Stimulated activated CD8-positive, alpha-beta memory T cell treated with anti-CD3 and anti-CD28 coated beads, Interleukin-2, amount 100 ng/mL, for 48 hours (primary cell): ENCODE results near the gene CRY2.

Source experiments
- DNase-seq, 2 donors: peaks; one replicate each; pipeline ENCODE4 v3.0.0-alpha.2; 2020; ENCODE audit warnings: low read depth in 2 of 2

CRY2 gene

DNA sequence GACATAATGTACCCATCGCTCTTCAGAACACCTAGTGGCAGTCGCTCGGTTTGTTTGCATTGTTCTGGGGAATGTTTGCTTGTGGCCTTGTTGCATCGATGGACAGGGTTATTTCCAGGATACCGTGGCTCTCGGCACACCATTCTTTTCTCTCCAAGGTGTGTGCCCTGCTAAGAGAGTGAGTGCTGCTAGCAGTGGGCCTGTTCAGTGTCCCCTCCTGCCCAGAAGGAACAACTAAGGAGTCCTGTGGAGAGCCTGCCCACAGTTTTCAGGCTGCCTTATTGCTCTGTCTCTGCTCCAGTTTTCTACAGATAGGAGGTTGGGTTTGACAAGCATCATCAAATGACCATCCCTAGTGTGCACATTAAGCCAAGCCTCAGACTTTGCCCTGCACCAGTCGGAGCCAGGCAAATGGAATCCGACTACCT lies 1.4 kb downstream of the CRY2 start:
- no peak for DNase-seq

DNA sequence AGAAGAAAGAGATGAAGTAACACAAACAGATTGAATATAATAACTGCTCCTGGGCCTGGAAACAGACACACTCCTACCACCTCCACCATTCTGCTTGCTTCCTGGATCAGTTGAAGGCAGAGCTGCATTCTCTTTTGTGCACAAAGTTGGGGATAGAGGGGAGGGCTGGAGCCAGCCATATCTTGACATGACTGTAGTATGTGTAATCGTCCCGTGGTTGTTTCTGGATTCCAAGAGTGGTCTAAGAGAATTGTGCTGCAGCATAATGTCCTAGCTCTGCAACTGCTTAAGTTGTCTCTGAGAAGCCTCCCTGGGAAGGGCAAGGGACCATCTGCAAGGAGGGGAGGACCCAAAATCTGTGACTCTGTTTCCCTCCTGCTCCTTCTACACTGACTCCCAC lies 3.2 kb downstream of the CRY2 start:
- no peak for DNase-seq

DNA sequence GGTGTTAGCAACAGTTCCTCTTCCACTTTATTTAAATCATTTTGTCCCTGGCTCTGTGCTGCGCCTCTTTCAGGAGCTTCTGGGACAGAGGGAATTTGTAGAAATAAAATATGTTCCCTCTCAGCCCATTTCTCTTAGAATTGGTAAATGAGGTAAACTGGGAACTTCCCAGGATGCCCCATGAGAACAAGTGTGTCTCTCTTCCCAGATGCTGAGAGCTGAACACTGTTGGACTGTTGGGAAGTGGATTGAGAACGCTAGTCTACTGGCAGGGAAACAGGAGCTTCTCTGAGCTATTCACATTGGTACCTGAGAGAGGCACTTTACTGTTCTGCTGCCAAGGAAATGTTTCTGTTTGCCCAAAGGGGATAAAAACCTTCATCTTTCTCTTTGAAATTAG lies 4.0 kb downstream of the CRY2 start:
- no peak for DNase-seq

DNA sequence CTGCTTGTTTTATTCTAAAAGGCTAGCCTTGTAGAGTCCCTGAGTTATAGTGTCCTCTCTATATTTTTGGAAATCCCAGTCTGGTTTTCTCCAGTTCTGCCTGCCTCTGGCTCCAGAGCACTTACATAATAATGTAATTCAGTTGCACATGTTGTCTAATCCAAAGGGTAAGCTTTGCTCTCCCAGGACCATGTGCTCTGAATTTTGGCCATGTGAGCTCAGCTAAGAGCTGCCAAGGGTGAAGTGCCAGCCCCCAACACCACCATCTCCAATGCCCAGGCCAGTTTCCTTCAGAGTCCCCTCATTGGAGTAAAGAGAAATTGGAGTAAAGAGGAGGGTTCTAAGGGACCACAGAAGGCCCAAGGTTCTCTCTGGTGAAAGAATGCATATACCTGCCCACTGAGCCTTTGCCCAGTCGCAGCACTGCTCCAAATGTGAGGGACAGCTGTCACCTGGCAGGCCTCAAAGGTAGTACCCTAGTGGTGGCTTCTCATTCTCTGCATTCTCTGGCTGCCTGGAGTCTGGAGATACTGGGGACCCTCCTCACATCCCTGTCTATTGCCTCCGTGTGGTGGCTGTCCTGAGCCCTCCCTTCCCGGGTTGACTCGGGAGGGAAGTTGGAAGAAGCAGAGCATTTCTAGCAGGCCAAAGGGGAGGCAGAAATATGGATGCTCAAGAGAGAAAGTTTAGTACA lies 4.9 kb downstream of the CRY2 start:
- DNase-seq = no peak

DNA sequence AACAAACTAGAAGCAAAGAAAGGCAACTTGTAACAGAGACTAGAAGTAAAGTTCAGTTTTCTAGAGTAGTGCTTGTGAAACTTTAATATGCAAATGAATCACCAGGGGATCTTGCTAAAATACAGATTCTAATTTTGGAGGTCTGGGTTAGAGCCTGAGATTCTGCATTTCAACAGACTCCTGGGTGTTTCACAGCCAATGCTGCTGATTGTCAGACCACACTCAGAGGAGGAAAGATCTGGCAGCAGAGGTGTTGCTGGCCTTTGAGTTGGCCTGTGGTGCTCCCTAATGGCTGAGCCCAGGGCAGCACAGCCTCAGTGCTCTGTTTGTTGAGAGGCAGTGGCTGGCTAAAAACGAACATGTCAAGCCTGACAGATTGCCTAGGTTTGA lies 5.4 kb downstream of the CRY2 start:
- no peak for DNase-seq

DNA sequence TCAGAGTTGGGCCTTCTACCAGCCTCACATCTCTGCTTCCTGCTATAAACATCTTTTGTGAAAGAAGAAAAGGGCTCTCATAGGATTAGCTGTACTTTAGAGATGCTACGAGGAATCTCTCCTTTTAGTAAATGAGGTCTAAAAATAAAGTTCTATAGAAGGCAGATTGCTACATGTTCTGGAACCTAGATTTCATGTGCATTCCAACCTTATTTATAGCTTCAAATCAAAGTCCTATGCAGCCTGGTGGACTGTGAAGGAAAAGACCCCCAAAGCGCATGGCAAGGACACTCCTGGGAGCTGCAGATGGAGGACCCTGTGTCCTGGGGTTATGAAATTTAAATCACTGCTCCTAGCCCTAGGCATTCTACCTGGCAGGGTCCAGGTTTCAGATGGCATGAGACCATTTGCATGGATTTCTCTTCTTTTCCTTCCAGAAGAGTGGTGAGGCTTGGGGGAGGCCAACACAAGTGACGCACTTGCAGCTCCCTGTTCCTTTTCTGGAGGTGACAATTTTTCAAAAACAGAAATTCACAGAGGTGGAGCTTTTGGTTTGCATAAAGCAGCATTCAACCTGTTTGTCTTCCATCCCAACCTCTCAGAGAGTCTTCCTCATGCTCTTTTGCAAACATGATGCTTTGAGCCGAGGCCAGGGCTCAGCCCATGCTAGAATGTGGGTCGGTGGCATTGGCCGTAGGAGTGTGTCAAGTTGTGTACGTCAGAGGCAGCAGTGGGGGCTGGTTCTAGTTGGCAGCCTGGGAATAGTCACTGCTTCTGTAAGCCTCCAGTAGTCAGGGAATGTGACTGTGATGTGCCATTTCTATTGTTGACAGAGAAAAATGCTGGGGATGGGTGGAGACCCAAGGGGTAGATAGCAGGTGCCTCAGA lies 6.3 kb downstream of the CRY2 start:
- DNase-seq = no peak

DNA sequence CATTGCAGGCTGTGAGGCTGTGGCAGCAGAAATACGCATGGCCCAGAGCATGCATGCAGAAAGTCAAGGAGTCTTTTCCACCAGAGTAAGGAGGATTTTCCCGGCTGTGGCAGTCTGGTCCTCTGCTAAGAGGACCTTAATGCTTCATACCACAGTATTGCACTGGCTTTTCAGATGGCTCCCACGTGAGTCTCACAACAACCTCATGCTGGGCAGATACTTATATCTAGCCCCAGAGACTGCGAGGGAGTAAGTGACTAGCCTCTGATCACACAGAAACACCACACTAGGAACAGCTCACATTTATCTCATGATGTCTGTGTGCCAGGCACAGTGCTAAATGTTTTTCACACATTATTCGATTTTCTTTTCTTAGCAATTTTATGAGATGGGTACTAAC lies 8.0 kb downstream of the CRY2 start:
- DNase-seq = no peak

DNA sequence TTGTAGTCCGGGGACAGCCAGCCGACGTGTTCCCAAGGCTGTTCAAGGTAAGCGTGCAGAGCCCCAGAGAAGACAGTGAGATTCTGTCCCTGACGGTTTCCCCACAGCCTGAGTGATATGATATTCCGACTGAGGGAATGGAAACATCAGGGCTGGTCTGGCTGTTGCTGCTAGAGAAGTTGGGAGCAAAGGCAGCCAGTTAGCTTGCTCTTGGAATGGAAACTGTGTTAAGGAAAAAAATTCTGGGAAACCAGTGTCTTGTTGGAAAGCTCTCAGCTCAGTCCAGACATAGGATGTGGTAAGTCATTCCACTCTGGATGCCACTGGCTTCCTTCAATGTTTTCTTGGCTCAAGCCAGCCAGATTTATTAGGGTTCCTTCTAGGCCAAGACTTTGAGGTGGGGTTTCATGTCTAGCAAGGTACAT lies 8.8 kb downstream of the CRY2 start:
- no peak for DNase-seq

DNA sequence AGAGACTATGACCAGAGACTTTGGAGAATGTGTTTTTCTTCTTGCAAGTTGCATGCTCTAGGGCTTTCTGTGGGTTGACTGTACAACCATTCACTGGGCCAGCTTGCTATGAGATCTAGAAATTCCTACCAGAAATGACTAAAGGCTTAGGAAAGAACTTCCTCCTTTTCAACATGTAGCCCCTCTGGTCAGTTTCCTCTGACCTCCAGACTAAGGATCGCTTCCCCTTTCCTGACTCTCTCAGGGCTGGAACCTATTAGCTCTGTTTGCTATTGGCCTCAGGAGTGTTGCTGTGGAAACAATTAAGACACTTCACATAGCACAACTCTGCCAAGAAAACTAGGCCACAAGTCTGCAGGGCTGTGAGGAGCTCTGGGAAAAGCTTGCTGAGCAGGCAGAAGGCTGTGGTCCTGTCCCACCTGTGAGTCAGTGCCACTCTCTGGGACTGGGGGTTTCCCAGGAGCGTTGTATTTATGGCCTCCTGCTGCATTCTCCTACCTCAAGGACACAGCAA lies 10.7 kb downstream of the CRY2 start:
- DNase-seq = no peak

DNA sequence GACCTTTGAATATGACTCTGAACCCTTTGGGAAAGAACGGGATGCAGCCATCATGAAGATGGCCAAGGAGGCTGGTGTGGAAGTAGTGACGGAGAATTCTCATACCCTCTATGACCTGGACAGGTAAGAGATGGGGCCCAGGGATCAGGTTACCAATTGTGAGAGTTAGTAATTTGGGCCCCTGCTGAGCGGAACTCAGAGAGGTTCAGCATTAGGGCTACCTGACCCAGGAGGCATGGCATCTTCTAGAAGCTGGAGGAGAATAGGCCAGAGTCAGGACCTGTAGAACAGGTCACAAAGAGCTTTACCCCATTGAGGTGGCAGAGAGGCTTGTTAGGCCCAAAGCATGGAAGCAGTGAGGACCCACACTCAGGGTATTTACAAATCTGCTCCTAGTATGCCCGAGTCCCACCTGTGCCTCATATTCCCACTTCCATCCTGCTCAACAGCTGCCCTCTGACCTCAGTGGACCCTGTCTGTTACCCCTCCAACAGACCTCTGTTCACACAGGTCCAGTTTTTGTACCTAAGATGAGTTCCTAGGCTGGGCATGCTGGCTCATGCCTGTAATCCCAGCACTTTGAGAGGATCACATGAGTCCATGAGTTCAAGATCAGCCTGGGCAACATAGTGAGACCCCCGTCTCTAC lies 11.6 kb downstream of the CRY2 start:
- no peak for DNase-seq

DNA sequence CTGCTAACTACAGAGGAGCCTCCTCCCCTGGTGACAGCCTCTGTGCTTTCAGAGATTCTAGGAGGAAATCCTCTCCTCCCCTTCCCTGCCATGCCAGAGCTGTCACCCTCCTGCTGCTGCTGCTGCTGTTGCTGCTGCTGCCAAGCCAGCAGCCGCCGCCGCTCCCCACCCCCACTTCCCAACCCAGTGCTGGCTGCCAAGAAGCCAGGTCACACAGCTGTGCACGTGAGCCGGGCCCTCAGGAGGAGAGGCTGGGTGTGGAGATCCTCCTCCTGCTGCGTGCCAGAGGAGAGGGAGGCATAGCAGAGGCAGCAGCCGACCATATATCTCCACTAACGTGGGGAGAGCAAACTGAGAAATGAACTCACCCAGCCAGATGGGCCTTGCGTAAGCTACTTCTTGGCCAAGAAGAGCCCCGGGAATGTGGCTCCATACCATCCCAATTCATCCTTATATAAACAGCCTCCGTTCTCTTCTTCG lies 12.4 kb downstream of the CRY2 start:
- no peak for DNase-seq

DNA sequence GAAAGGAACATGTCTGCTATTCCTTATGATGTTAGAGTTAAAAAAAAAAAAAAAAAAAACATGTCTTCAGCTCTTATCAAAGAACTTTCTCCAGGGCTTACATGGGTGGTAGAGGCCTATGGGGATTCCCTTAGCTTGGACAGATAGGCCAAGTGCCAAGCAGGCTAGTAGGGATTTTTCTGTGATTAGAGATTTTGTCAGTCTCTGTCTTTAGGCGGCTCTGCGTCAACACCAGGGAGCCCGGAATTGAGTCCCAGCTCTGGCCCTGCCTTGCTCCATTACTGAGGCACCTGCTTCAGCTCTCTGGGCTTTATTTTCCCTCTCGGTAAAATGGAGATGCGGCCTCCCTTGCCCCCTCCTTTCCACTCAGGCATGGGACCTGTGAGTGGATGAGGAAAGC lies 13.1 kb downstream of the CRY2 start:
- DNase-seq = no peak

DNA sequence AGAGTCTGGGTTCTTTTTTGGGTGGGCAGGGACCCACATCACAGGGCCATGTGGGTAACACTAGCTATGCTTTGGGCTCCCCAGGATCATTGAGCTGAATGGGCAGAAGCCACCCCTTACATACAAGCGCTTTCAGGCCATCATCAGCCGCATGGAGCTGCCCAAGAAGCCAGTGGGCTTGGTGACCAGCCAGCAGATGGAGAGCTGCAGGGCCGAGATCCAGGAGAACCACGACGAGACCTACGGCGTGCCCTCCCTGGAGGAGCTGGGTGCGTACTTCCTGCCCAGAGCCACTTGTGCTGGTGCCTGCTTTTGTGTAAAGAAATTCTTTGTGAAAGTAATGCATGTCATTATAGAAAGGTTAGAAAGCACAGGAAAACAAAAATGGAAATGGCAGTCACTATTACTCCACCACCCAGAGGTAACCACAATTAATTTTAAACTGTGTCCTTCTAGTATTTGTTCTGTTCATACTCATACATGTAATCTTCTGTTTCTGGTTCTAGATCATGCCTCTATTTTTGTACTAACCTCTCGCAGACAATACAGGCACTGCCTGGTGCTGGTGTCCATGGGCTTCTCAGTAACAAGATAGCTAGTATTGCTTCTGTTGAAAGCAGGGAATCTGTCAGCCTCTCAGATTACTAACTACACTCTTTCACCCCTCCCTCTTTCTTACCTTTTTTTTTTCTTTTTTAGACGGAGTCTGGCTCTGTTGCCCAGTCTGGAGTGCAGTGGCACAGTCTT lies 13.7 kb downstream of the CRY2 start:
- no peak for DNase-seq

DNA sequence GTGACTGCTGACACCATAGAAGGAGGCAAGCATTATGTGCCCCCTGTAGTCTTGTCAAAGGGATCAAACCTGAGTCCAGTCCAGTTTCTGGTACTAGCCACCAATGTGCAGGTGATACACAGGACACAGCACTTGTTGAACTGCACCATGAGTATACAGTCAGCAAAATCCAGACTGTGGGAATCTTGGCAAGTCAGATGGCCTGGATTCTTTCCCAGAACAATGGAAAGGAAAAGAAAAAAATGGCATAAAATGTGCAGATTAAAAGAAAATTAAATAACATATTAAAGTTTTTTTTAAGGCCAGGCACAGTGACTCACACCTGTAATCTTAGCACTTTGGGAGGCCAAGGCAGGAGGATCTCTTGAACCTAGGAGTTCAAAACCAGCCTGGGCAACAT lies 16.8 kb downstream of the CRY2 start:
- DNase-seq = no peak

DNA sequence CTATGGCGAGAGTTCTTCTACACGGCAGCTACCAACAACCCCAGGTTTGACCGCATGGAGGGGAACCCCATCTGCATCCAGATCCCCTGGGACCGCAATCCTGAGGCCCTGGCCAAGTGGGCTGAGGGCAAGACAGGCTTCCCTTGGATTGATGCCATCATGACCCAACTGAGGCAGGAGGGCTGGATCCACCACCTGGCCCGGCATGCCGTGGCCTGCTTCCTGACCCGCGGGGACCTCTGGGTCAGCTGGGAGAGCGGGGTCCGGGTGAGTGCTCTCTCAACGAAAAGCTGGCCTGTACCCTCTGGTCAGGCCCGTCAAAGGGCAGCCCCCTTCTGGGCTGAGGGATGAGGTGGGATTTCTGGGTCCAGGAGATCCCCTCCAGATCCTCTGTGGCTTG lies 22.3 kb downstream of the CRY2 start:
- no peak for DNase-seq

DNA sequence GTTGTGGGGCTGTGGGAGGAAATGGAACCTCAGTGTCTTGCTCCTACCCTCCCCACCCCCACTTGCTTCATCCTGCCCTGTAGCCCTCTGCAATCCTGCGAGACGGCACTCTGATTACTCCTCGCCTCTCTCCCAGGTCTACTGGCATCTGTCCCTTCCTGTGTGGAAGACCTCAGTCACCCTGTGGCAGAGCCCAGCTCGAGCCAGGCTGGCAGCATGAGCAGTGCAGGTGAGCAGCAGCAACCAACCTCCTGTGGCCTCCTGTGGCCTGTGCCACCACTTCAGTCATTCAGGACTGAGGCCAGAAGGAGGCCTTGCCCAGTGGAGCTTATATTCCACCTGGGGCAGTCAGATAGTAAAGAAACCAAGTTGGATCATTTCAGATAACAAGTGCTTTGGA lies 23.4 kb downstream of the CRY2 start:
- DNase-seq = no peak

DNA sequence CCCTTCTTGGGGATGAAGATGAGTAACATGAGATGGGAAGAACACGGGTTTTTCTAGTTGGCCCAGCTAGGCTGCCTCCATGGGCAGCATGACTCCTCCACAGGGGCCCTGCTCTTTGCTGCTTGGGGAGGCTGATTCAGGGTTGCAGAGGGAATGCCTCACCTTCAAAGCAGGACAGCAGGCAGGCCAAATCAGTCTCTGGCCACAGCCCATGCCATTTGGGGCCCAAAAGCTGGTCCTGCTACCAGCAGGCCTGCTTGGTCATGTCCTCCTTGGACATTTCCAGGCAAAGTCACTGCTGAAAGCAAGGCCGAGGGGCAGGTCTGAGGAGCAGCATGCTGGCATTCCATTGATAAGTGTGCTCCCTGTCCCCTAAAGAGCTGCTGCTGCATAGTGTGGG lies 24.4 kb downstream of the CRY2 start:
- no peak for DNase-seq

DNA sequence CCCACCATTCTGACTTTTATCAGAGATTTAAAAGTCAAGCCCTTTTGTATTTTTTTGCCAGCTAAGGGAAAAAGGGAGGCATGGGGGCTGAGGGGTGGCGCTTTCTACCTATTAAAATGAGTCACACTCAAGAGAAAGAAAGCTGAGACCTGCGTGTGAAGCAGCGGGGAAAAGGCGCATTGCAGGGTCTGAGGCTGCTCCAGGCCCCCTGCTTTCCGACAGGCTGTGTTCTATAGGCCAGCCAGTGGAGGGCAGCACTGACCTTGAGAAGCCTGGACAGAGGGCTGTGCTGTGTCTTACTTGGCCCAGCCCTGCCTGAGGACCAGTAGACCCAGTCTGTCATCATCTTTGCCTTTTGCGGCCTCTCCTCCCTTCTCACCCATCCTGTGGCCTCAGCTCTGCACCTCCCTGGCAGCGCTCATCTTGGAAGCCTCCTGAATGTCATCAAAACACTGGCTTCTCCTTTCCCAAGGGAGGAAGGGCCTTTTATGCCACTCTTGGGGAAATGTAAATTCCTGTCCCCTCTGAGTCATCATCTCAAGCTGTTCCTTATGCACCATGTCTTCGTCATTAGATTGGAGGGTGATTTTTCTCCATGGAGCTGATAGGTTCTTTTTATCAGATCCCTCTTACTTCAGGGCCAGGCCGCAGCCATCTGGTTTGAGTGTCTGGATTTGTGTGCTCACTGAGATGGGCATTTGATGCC lies 25.5 kb downstream of the CRY2 start:
- DNase-seq = peak in 1 of 2 donors; percentile 8

DNA sequence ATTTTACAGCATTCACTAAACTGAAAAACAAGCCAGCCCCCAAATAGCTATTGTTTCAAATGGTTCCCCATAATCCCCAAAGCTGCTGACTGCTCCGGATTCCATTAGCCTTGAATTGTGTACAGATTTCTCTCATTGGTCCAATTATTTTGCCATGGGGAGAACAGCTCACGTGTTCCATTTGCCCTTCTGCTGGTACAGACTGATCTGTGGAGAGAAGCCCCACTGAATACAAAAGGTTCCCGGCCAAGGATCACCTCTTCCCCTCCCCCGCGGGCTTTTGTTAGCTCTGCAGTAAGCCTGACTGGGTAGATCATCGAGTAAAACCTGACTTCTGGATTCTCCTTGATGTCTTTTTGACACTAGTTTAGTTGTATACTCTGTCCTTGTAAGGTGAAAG lies 29.1 kb downstream of the CRY2 start:
- DNase-seq = no peak

DNA sequence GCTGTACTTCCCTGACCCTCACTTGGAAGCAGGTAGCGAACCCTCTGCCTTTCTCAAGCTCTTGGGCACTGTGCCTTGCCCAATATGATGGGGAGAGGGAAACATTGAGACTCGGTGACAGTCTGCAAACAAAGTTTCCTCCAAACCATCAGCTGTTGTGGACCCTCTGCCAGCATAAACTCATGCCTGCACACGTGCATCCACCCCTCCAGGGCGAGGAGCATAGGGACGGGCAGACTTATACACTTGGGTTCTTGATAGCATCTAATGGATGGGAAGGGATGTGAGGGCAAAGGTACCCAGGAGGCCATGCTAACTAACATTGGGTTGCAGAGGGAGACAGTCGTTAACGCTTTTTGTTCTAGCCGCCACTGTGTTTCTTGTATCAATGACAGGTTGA lies 29.9 kb downstream of the CRY2 start:
- DNase-seq = no peak

DNA sequence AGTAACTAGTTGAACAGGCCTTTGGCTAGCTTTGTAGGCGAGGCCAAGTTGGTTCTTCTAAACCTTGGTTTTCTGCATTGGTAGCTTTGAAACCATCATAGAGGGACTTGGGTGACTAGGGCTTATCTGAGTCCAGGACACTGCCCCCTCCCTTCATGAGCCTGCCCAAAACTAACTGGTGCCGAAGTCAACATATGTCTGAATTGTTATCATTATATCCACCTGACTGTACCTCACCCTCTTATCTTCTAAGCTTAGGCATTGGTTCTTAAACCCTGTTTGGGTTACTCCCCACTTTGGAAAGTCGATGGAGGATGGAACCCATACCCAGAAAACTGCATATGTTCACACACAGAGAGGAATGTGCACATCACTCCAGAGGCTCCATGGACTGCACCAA lies 30.6 kb downstream of the CRY2 start:
- DNase-seq = no peak
